Posterior cingulate gyrus (tissue), 11 donors: ENCODE results near the gene FAF1.

Experiments
- DNase-seq, 10 donors: peaks; one replicate each; pipeline versions ENCODE4 v3.0.0 to v3.0.0-alpha.2; 2020 to 2021; ENCODE audit warnings: mixed read lengths in 3 of 10
- intact Hi-C: fragments of 100-400 bp; cut with DNase I; formaldehyde crosslinking; loops from one replicate; pipeline ENCODE4 v1.15.1; 2023

The FAF1 gene

GRCh38 chr1:50425376-50426107 is 534.5 kb downstream of the FAF1 start:
- intact Hi-C loops = loop anchor here (10.0 kb wide), 1 partner anchor 279 kb away; no protein-coding TSS in a partner anchor
- peak in 1 of 10 donors; percentile 71 for DNase-seq

- no peak for DNase-seq
Measured at GRCh38 chr1:50424884-50425375, 535.1 kb downstream of the FAF1 start.

GRCh38 chr1:50424045-50424883 is 535.8 kb downstream of the FAF1 start:
- intact Hi-C loops = loop anchor here (10.0 kb wide), 1 partner anchor 281 kb away; no protein-coding TSS in a partner anchor
- DNase-seq = no peak

More at GRCh38 chr1:50424884-50425375, 535.1 kb downstream of the FAF1 start:
- intact Hi-C loops = loop anchor here (10.0 kb wide), 1 partner anchor 280 kb away; no protein-coding TSS in a partner anchor

GRCh38 chr1:50423670-50424000 is 536.4 kb downstream of the FAF1 start:
- DNase-seq = no peak
- intact Hi-C loops = loop anchor here (10.0 kb wide), 1 partner anchor 281 kb away; no protein-coding TSS in a partner anchor

GRCh38 chr1:50422946-50423669 is 537.0 kb downstream of the FAF1 start, which contains the start of gene DMRTA2:
TSS of gene DMRTA2 (minus strand) at chr1:50423443. CDS start at chr1:50421536, 1,907 bp downstream.
- DNase-seq = peak in 5 of 10 donors; percentile 11 to 90 (median 67)
- intact Hi-C loops = loop anchor here (10.0 kb wide), 1 partner anchor 282 kb away; no protein-coding TSS in a partner anchor

GRCh38 chr1:50422675-50422945 is 537.5 kb downstream of the FAF1 start:
- DNase-seq = no peak
- intact Hi-C loops = loop anchor here (10.0 kb wide), 1 partner anchor 282 kb away; no protein-coding TSS in a partner anchor

- DNase-seq = no peak
- intact Hi-C loops = loop anchor here (10.0 kb wide), 1 partner anchor 283 kb away; no protein-coding TSS in a partner anchor
Measured at GRCh38 chr1:50421768-50422674, 538.0 kb downstream of the FAF1 start.

- DNase-seq = no peak
- intact Hi-C loops = loop anchor here (10.0 kb wide), 1 partner anchor 283 kb away; no protein-coding TSS in a partner anchor
Measured at GRCh38 chr1:50421366-50421748, 538.7 kb downstream of the FAF1 start.

GRCh38 chr1:50420689-50421365 is 539.2 kb downstream of the FAF1 start:
- peak in 1 of 10 donors; percentile 76 for DNase-seq
- intact Hi-C loops = loop anchor here (10.0 kb wide), 1 partner anchor 284 kb away; no protein-coding TSS in a partner anchor

- intact Hi-C loops = loop anchor here (10.0 kb wide), 1 partner anchor 285 kb away; no protein-coding TSS in a partner anchor
- no peak for DNase-seq
Measured at GRCh38 chr1:50419907-50420677, 540.0 kb downstream of the FAF1 start.

GRCh38 chr1:50419192-50419906 is 540.7 kb downstream of the FAF1 start:
- DNase-seq = peak in 2 of 10 donors; percentile 72 to 81
- intact Hi-C loops = no loop called here

GRCh38 chr1:50418600-50419109 is 541.4 kb downstream of the FAF1 start:
- intact Hi-C loops = no loop called here
- no peak for DNase-seq

- intact Hi-C loops = no loop called here
- no peak for DNase-seq
Measured at GRCh38 chr1:50417946-50418599, 542.0 kb downstream of the FAF1 start.

GRCh38 chr1:50417507-50417906 is 542.6 kb downstream of the FAF1 start:
- DNase-seq = no peak
- intact Hi-C loops = no loop called here

- intact Hi-C loops = no loop called here
Measured at GRCh38 chr1:50416553-50417453, 543.3 kb downstream of the FAF1 start.

More at GRCh38 chr1:50416553-50417453, 543.3 kb downstream of the FAF1 start:
- DNase-seq = no peak
